ENCODE data around the gene KRTAP5-5. TPM values are rescaled to one million over a fixed set of nuclear protein-coding genes. Genes with fewer than 3 reads are reported as not detected.
"Not testable (repeated sequence)": the region's sequence is repeated elsewhere in the genome, so short reads cannot be mapped to it uniquely, and the experiment has no call there.

KRTAP5-5 gene
- total and polyA plus RNA-seq, 2 donors (not counting 3 experiments of a cell fraction or from before 2014, with no cell fraction given), result not detected

- no peaks in the 10 kb centered on the region for H3K4me1 ChIP-seq (ENCODE audit: control insufficient read depth, extremely low read depth, insufficient read depth, low read length)
- dilution Hi-C loops (cut with MboI; ENCODE audit: extremely low pct_ligation_motif_present, low sequenced_read_pairs) (no loop called here), intact Hi-C loops (cut with micrococcal nuclease) (no loop called here)
- no peak overlapping the region for H3K4me3 ChIP-seq (replicated peaks in 1 of 3; ENCODE audit: insufficient read depth in 1 of 3, low read depth in 1 of 3, low read length in 3 of 3)
- no peaks in the 10 kb centered on the region for H3K79me2 ChIP-seq (ENCODE audit: control insufficient read depth, insufficient read depth, low read length)
- no peak overlapping the region for H3K9ac ChIP-seq (replicated peaks; ENCODE audit: extremely low read depth, insufficient read depth, low read length)
- H4K20me1 ChIP-seq (replicated peaks; ENCODE audit: control insufficient read depth, extremely low read depth, insufficient read depth, low read length), result no peaks in the 10 kb centered on the region
- CTCF ChIA-PET, result interaction anchor here (0.7 to 1.0 kb wide), 2 partner anchors 17 to 213 kb away, joined by 3 read pairs; no protein-coding TSS in a partner anchor
- H3K9me1 ChIP-seq (replicated peaks; ENCODE audit: control insufficient read depth, extremely low read depth, insufficient read depth, low read length), result no peaks in the 10 kb centered on the region
- no peak overlapping the region for H3K4me2 ChIP-seq (ENCODE audit: insufficient read depth, low read length)
- no peak overlapping the region for H2AFZ ChIP-seq (ENCODE audit: low read depth, low read length)
- POLR2A ChIA-PET, result no interaction called here
- H3K27ac ChIP-seq (ENCODE audit: insufficient read depth, low read depth, low read length), result no peak overlapping the region
- peaks cover 10 to 15% of the 10 kb centered on the region in 2 experiments for H3K27me3 ChIP-seq (ENCODE audit: control insufficient read depth in 2 of 2, insufficient read depth in 2 of 2, low read length in 2 of 2)
- H3K36me3 ChIP-seq (ENCODE audit: control insufficient read depth in 2 of 2, extremely low read depth in 1 of 2, insufficient read depth in 2 of 2, low read length in 2 of 2), result no peaks in the 10 kb centered on the region
- TF ChIP-seq CTCF (IDR thresholded peaks at IDR 0.05; ENCODE audit: extremely low read depth in 1 of 2, insufficient read depth in 1 of 2, low read depth in 1 of 2, low read length in 2 of 2), result no peak
- no peak for TF ChIP-seq POLR2A (IDR thresholded peaks at IDR 0.05; ENCODE audit: low read depth, low read length)
- no peak for TF ChIP-seq FOS (IDR thresholded peaks at IDR 0.05; ENCODE audit: borderline replicate concordance, insufficient read depth, low read length)
- TF ChIP-seq EZH2 (IDR thresholded peaks at IDR 0.05; ENCODE audit: borderline replicate concordance, low read depth, low read length, severe bottlenecking), result no peak
- TF ChIP-seq GATA2 (IDR thresholded peaks at IDR 0.05; ENCODE audit: insufficient read depth, insufficient read length, low read depth, low read length), result no peak
- TF ChIP-seq POLR2AphosphoS5 (IDR thresholded peaks at IDR 0.05; ENCODE audit: insufficient read depth, low read depth, low read length), result no peak
- no peak for TF ChIP-seq MAX (IDR thresholded peaks at IDR 0.05; ENCODE audit: insufficient read depth, insufficient read length)
- TF ChIP-seq JUN (IDR thresholded peaks at IDR 0.05; ENCODE audit: borderline replicate concordance, insufficient read depth, insufficient read length, low read depth), result no peak
- no peak for TF ChIP-seq MYC (IDR thresholded peaks at IDR 0.05; ENCODE audit: low read depth, low read length)
- FAIRE-seq (no peak), DNase-seq (ENCODE audit: low read depth, low spot score) (no peak)
- no peaks in the 10 kb centered on the region for H3K9me3 ChIP-seq (replicated peaks; ENCODE audit: control insufficient read depth, insufficient read depth, low read length)
- no TSS peak for BruUV-seq (replicated peaks)
These were observed 40.1 kb downstream of the KRTAP5-5 start for GRCh38 chr11:1669546-1670218.

GRCh38 chr11:1670457-1670856, 40.9 kb downstream of the KRTAP5-5 start:
- H3K9me3 ChIP-seq (replicated peaks; ENCODE audit: control insufficient read depth, insufficient read depth, low read length); H3K4me2 ChIP-seq (ENCODE audit: insufficient read depth, low read length); H2AFZ ChIP-seq (ENCODE audit: low read depth, low read length); dilution Hi-C loops (cut with MboI; ENCODE audit: extremely low pct_ligation_motif_present, low sequenced_read_pairs); H3K4me3 ChIP-seq (replicated peaks in 1 of 3; ENCODE audit: insufficient read depth in 1 of 3, low read depth in 1 of 3, low read length in 3 of 3); H3K9me1 ChIP-seq (replicated peaks; ENCODE audit: control insufficient read depth, extremely low read depth, insufficient read depth, low read length); H4K20me1 ChIP-seq (replicated peaks; ENCODE audit: control insufficient read depth, extremely low read depth, insufficient read depth, low read length); intact Hi-C loops (cut with micrococcal nuclease); H3K36me3 ChIP-seq (ENCODE audit: control insufficient read depth in 2 of 2, extremely low read depth in 1 of 2, insufficient read depth in 2 of 2, low read length in 2 of 2); H3K79me2 ChIP-seq (ENCODE audit: control insufficient read depth, insufficient read depth, low read length); H3K9ac ChIP-seq (replicated peaks; ENCODE audit: extremely low read depth, insufficient read depth, low read length); DNase-seq (ENCODE audit: low read depth, low spot score); H3K4me1 ChIP-seq (ENCODE audit: control insufficient read depth, extremely low read depth, insufficient read depth, low read length); POLR2A ChIA-PET; FAIRE-seq; BruUV-seq (replicated peaks); H3K27ac ChIP-seq (ENCODE audit: insufficient read depth, low read depth, low read length): not testable (repeated sequence)
- H3K27me3 ChIP-seq (ENCODE audit: control insufficient read depth in 2 of 2, insufficient read depth in 2 of 2, low read length in 2 of 2), result peaks cover 14 to 17% of the 10 kb centered on the region in 2 experiments
- CTCF ChIA-PET, result interaction anchor here (0.7 kb wide), 1 partner anchor 212 kb away, joined by 3 read pairs; no protein-coding TSS in a partner anchor
